ENCODE results near the gene TPM2.

The TPM2 gene

DNA sequence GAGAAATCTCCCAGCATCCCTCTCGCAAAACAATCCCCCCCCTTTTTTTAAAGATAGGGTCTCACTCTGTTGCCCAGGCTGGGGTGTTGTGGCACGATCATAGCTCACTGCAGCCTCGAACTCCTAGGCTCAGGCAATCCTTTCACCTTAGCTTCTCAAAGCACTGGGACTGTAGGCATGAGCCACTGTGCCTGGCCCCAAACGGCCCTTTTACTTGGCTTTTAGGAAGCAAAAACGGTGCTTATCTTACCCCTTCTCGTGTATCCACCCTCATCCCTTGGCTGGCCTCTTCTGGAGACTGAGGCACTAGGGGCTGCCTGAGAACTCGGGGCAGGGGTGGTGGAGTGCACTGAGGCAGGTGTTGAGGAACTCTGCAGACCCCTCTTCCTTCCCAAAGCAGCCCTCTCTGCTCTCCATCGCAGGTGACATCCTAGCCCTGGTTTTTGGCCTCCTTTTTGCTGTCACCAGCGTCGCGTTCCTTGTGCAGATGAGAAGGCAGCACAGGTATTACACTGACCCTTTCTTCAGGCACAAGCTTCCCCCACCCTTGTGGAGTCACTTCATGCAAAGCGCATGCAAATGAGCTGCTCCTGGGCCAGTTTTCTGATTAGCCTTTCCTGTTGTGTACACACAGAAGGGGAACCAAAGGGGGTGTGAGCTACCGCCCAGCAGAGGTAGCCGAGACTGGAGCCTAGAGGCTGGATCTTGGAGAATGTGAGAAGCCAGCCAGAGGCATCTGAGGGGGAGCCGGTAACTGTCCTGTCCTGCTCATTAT is 9.2 kb downstream of the TPM2 start:
- in situ Hi-C loops (cut with MboI; ENCODE audit: low sequenced_read_pairs): no loop called here

DNA sequence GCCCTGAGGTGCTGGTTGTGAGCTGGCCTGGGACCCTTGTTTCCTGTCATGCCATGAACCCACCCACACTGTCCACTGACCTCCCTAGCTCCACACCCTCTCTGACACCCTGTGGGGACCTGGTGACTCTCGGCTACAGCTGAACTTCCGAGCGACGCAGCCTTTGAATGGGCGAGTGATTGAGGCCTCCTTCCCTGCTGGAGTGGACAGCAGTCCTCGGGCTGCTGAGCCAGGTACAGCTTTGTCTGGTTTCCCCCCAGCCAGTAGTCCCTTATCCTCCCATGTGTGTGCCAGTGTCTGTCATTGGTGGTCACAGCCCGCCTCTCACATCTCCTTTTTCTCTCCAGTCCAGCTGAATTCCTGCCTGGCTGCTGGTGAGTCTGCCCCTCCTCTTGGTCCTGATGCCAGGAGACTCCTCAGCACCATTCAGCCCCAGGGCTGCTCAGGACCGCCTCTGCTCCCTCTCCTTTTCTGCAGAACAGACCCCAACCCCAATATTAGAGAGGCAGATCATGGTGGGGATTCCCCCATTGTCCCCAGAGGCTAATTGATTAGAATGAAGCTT is 9.9 kb downstream of the TPM2 start:
- in situ Hi-C loops (cut with MboI; ENCODE audit: low sequenced_read_pairs): no loop called here

DNA sequence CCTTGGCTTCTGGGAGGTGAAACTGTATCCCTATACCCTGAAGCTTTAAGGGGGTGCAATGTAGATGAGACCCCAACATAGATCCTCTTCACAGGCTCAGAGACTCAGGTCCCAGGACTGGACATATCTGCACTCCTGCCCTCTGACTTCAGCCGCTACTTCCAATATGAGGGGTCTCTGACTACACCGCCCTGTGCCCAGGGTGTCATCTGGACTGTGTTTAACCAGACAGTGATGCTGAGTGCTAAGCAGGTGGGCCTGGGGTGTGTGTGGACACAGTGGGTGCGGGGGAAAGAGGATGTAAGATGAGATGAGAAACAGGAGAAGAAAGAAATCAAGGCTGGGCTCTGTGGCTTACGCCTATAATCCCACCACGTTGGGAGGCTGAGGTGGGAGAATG is 10.6 kb downstream of the TPM2 start:
- in situ Hi-C loops (cut with MboI; ENCODE audit: low sequenced_read_pairs): no loop called here

DNA sequence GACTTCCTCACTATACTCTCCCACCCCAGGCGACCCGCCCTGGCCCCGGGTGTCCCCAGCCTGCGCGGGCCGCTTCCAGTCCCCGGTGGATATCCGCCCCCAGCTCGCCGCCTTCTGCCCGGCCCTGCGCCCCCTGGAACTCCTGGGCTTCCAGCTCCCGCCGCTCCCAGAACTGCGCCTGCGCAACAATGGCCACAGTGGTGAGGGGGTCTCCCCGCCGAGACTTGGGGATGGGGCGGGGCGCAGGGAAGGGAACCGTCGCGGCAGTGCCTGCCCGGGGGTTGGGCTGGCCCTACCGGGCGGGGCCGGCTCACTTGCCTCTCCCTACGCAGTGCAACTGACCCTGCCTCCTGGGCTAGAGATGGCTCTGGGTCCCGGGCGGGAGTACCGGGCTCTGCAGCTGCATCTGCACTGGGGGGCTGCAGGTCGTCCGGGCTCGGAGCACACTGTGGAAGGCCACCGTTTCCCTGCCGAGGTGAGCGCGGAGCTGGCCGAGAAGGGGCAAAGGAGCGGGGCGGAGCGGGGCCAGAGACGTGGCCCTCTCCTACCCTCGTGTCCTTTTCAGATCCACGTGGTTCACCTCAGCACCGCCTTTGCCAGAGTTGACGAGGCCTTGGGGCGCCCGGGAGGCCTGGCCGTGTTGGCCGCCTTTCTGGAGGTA is 13.9 kb downstream of the TPM2 start:
- in situ Hi-C loops (cut with MboI; ENCODE audit: low sequenced_read_pairs): no loop called here

DNA sequence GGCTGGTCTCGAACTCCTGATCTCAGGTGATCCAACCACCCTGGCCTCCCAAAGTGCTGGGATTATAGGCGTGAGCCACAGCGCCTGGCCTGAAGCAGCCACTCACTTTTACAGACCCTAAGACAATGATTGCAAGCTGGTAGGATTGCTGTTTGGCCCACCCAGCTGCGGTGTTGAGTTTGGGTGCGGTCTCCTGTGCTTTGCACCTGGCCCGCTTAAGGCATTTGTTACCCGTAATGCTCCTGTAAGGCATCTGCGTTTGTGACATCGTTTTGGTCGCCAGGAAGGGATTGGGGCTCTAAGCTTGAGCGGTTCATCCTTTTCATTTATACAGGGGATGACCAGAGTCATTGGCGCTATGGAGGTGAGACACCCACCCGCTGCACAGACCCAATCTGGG is 14.5 kb downstream of the TPM2 start:
- in situ Hi-C loops (cut with MboI; ENCODE audit: low sequenced_read_pairs): no loop called here

DNA sequence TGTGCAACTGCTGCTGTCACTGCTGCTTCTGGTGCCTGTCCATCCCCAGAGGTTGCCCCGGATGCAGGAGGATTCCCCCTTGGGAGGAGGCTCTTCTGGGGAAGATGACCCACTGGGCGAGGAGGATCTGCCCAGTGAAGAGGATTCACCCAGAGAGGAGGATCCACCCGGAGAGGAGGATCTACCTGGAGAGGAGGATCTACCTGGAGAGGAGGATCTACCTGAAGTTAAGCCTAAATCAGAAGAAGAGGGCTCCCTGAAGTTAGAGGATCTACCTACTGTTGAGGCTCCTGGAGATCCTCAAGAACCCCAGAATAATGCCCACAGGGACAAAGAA is 15.7 kb downstream of the TPM2 start:
- in situ Hi-C loops (cut with MboI; ENCODE audit: low sequenced_read_pairs): no loop called here

DNA sequence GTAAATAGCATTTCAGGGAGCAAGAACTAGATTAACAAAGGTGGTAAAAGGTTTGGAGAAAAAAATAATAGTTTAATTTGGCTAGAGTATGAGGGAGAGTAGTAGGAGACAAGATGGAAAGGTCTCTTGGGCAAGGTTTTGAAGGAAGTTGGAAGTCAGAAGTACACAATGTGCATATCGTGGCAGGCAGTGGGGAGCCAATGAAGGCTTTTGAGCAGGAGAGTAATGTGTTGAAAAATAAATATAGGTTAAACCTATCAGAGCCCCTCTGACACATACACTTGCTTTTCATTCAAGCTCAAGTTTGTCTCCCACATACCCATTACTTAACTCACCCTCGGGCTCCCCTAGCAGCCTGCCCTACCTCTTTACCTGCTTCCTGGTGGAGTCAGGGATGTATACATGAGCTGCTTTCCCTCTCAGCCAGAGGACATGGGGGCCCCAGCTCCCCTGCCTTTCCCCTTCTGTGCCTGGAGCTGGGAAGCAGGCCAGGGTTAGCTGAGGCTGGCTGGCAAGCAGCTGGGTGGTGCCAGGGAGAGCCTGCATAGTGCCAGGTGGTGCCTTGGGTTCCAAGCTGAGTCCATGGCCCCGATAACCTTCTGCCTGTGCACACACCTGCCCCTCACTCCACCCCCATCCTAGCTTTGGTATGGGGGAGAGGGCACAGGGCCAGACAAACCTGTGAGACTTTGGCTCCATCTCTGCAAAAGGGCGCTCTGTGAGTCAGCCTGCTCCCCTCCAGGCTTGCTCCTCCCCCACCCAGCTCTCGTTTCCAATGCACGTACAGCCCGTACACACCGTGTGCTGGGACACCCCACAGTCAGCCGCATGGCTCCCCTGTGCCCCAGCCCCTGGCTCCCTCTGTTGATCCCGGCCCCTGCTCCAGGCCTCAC is 16.3 kb downstream of the TPM2 start, which contains the start of gene CA9:
CA9 (plus strand) TSS at position 797 of the 893 bp plus-strand sequence; CDS start at position 829, 32 bp downstream.
- in situ Hi-C loops (cut with MboI; ENCODE audit: low sequenced_read_pairs): no loop called here

DNA sequence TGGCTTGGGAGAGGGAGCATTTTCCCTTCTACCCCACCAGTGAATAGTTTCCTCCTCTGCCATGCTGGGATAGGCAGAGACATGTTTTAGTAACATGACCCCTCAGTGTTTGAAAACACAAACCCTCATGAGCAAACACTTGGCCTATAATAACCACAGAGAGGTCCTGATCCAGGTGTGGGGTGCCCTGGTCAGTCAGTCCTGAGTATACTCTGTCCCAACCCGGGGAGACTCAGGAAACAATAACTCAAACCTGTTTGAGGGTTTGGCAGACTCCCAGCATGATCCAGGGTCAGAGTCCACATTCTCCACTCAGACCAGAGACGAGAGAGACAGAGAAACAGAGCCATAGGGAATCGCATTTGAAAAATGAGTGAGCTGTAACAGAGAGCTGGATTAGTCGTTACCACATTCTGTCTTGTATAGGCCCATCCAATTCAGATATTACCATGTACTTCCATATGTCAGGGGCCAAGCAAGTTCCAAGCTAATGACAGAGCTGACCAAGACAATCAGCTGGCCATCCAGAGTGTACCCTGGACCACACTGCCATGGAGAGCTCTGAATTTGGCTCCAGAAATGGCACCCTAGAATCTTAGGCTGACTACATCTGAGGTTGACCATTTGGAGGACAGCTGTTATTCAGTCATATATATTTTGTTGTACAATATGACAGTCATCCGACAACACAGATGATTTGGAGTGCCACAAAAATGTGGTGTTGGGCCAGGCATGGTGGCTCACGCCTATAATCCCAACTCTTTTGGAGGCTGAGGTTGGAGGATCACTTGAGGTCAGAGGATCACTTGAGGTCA is 20.2 kb downstream of the TPM2 start:
- in situ Hi-C loops (cut with MboI; ENCODE audit: low sequenced_read_pairs): no loop called here

DNA sequence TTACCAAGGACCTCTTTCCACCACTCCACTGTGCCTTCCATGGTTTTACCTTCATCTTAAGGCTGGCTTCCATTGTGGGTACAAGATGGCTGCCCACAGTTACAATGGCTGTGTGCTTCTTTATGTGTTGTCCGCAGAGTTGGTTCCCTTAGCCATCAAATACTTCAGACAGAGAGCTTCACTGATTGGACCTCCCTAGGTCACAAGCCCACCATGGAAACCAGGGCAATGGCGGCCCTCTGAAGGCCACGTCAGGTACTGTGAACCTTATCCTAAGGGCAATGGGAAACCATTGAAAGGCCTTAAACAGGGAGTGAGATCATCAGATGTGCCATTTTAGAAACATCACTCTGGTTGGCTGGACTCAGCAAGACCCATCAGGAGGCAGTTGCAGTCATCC is 21.8 kb downstream of the TPM2 start:
- in situ Hi-C loops (cut with MboI; ENCODE audit: low sequenced_read_pairs): no loop called here

DNA sequence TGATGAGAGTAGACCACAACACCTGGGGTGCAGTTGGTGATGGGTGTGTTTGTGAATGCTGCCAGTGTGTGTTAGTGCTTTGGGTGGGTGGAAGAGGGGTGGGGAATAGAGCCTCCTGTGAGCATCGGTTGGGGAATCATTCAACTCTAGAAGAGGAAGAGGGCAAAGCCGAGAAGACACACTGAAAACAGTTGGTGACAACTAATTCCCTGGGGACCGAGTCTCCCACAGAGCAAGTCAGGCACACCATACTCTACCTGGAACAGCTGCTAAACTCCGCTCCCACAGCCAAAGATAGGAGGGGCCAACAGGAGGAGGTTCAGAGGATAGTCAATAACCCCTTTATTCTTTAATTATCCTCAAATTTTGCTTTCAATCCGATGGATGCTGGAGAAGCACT is 23.2 kb downstream of the TPM2 start:
- in situ Hi-C loops (cut with MboI; ENCODE audit: low sequenced_read_pairs): no loop called here

DNA sequence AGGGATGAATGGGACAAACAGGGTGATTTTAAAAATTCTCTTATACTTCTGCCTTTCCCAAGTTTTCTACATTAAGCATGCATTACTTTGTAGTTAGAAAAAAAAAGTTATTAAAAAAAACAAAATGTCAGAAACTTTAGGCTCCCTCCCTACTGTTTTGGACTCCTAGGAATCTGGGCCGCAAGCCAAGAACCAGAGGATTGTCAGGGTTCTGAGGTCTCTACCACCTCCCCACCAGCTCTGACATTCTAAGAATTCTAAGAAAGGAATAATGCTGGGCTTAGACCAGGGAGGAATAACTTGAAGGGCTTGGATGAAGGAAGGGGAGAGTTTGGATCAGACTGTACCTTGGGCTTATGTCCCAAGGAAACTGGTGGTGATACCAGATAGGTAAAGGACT is 23.7 kb downstream of the TPM2 start:
- in situ Hi-C loops (cut with MboI; ENCODE audit: low sequenced_read_pairs): no loop called here

DNA sequence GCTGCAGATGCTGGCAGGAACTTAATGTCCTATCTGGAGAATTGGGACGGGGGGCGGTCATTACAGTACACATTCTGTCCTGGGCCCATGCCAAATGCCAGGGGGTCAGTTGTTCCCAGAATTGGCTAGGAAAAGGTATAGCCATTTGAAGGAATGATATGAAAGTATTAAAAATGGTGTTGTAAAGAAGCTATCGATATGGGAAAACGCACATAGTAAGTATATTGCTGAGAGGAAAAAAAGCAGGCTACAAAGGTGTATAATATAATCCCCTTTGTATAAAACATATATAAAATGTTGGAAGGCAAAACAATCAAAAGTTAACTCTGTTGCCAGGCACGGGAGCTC is 24.3 kb downstream of the TPM2 start:
- in situ Hi-C loops (cut with MboI; ENCODE audit: low sequenced_read_pairs): no loop called here

DNA sequence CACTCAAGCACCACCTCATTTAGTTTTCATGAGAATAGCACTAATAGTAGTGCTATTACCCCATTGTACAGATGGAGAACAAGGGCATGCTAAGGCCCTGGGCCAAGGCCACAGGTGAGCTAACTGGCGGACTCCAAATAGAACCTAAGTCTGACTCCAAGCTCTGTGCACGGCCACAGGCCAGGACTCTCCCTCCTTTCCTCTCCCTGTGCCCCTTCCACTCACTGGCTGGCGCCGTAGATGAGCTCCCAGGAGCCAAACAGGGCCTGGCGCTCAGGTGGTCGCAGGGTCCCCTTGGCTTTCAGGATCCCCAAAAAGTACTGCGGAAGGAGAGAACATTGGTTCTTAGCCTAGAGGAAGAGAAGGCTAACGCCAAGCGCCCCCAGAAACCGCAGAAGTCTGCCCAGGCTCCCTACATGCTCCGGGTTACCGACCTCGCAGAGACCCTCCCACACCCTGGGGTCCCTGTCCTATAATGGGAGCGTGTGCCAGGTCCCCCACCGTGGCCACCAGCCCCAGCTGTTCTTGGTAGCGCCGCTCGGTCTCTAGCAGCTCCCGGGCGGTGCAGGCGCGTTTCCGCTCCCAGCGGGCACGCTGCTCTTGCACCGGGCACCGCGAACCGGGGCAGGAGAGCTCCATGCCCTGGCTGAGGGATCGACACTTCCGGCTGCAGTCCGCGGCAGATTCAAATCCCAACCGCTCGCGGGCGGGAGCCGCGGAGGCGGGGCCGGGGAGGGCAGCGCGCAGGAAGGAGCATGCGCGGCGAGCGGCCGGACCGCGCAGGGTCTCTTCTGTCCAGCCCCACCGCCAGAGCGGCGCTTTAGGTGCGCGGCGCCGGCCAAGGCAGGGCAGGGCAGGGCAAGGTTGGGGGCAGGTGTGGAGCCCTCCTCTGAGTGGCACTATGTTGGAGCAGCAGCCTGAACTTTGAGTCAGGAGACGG is 24.9 kb downstream of the TPM2 start, which contains the start of gene ARHGEF39:
ARHGEF39 (minus strand) TSS at position 665 of the 940 bp plus-strand sequence; CDS start at position 639, 26 bp downstream.
- in situ Hi-C loops (cut with MboI; ENCODE audit: low sequenced_read_pairs): no loop called here

DNA sequence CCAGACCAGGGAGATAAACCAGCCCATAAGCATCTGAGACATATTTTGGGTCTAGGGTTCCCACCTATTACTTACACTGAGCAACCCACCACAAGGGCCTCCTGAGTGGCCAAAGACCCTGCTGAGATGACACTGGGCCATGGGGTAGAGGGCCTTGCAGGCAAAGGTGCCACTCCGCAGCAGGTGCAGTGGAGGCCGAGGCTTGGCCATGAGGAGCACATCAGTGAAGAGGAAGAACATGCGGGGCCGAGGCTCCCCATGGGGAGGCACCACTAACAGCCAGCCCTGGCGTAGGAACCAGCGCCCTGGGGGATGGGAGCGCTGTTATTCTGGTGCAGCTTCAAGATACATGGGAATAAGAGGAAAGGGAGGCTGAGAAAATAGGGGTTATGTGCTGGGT is 27.3 kb downstream of the TPM2 start:
- in situ Hi-C loops (cut with MboI; ENCODE audit: low sequenced_read_pairs): no loop called here

DNA sequence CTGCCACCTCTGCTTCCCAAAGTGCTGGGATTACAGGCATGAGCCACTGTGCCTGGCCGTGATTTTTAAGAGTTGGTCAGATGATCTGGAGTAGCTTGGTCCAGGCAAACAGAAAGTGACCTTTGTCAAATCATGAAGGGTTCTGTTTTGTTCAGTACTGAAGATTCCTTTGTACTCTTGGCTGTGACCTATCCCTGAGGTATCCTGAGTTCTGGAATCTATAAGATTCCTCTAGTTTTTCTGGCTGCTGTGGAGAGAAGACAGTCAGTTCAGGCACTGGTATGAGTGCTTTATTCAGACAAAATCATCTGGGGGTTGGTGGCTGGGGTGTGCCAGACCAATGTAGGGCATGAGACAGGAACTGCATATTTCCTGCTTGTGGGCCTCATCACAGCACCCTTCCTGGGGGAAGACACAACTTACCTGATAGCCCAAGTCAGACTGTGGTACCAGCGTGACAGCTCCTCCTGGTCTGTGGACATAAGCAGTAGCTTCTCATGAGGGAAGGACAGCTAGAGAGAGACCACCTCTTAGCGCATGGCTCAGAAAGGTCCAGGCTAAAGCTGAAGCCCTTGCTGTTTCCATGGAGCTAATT is 27.9 kb downstream of the TPM2 start:
- in situ Hi-C loops (cut with MboI; ENCODE audit: low sequenced_read_pairs): no loop called here

DNA sequence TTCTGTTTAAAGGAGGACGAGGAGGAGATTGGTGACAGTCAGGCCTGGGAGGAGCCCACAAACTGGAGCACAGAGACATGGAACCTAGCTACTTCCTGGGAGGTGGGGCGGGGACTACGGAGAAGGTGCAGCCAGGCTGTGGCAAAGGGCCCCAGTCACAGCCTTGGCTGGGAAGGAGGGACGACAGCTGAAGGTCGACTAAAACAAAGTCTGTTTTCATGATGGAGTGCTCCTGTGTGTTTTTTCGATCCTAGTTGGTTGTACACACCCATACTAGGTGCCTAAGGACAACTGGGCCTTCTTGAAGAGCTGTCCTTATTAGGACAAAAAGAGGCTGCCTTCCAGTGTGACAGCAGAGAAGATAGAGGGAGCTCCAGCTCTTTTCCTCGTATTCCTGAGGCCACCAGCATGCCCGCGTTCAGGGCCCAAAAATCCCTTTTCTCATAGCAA is 28.7 kb downstream of the TPM2 start:
- in situ Hi-C loops (cut with MboI; ENCODE audit: low sequenced_read_pairs): no loop called here

DNA sequence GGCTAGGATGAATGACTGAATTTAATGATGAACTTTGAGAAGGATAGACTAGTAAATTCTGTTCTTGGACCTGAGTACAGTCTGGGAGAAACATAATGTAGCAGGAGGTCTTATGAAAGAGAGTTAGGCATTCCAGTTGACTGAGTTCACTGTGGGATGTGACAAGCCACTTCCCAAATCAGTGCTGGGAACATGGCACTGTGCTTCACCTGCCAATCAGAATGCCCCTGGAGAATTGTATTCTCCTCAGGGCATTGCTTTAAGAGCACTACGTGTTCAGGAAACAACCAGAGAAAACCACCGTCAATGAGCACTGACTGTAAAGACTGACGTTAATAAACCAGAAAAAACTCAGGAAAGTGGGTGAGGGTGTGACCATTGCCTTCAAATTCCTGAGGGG is 30.4 kb downstream of the TPM2 start:
- in situ Hi-C loops (cut with MboI; ENCODE audit: low sequenced_read_pairs): no loop called here

DNA sequence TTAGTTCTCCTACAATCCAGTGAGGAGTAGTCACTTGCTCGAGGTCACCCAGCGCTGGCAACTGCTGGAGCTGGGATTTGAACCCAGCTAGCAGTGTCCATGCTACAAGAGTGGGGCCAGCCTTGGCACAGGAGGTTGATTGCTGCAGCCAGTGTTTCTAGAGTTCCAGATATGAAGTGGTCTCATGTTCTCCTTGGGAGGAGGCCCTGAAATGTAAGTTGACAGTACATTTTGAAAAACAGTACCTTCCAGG is 30.8 kb downstream of the TPM2 start:
- in situ Hi-C loops (cut with MboI; ENCODE audit: low sequenced_read_pairs): no loop called here

All from HL-60/S4 treated with retinoic acid at 250 ng/mL for 4 days and 3 days (cell line).